IPS-20b (cell line): ENCODE data around the gene CDC42EP4.

Experiments
- H3K27ac ChIP-seq: one replicate; pipeline ENCODE4 v1.5.1; 2013; ENCODE audit warnings: low read length
- H3K27me3 ChIP-seq: 2 replicates; pipeline ENCODE4 v1.6.1; 2013; ENCODE audit warnings: mild to moderate bottlenecking, low read length, inconsistent platforms; ENCODE audit not compliant: insufficient read depth
- H3K36me3 ChIP-seq: 2 replicates; pipeline ENCODE4 v1.6.1; 2013; ENCODE audit warnings: low read depth, mild to moderate bottlenecking, inconsistent platforms, low read length, moderate library complexity; ENCODE audit not compliant: insufficient read depth
- H3K4me1 ChIP-seq: 2 replicates; pipeline ENCODE4 v1.6.1; 2013; ENCODE audit warnings: mild to moderate bottlenecking, control low read depth, inconsistent platforms, low read length, moderate library complexity; ENCODE audit not compliant: insufficient read depth
- H3K4me3 ChIP-seq: 2 replicates; pipeline ENCODE4 v1.5.1; 2013; ENCODE audit warnings: mild to moderate bottlenecking, low read length, inconsistent platforms
- H3K9ac ChIP-seq: 2 replicates; pipeline ENCODE4 v1.6.1; 2013; ENCODE audit warnings: low read depth, mild to moderate bottlenecking, inconsistent platforms, low read length, moderate library complexity
- H3K9me3 ChIP-seq: 2 replicates; pipeline ENCODE4 v1.6.1; 2013; ENCODE audit warnings: mild to moderate bottlenecking, low read depth, low read length, inconsistent platforms; ENCODE audit not compliant: insufficient read depth

CDC42EP4 gene

DNA sequence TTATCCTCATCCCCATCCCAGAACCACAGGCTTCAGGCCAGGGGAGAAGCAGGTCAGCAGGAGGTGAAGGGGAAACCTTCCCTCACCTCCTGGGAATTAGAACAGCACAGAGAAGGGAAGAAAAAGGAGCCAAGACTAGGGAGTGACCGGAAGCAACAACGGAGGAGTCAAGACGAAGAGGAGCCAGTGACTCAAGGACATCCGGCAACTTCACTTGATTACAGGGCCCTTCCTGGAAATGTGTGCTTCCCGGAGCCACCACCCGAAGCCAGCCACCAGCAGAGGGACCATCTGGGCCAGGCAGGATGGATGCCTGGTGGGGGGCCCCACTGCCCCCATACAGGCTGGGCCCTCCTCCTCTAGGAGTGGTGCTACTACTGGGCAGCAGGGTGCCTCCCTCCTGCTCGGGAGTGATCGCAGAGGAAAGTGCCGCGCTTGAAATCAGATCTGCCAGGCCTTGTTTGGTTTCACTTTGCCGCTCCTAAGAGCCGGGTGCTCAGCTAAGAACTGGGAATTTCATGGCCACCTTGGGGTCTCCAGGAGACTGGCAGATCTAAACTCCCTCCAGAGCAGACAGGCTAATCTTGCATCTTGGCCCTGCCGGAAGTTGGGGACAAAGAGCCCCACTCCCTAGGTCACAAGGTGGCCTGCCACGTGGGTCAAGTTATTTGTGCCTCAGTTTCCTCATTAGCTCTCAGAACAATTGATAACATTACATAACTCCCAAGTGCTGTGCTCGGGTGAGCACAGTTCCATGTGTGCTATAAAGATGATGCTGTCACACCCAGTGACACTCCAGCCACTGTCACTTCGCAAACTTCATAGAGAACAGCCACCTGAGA lies 6.6 kb downstream of the CDC42EP4 start:
- Histone ChIP-seq H3K4me3 (no peak overlapping the region; the same call in 1 of the 2 replicates), H3K27me3 (peaks cover 6% of the 10 kb centered on the region; the same call in 1 of the 2 replicates), H3K27ac (peak overlapping the region; percentile 56), H3K4me1 (peaks cover 27% of the 10 kb centered on the region), H3K9ac (peak overlapping the region; percentile 9; the same call in 1 of the 2 replicates), H3K9me3 (no peaks in the 10 kb centered on the region), H3K36me3 (no peaks in the 10 kb centered on the region)

GRCh38 chr17:73304438-73304837 lies 7.4 kb downstream of the CDC42EP4 start:
- peaks cover 1% of the 10 kb centered on the region; the same call in 1 of the 2 replicates for H3K27me3 ChIP-seq
- H3K36me3 ChIP-seq, result no peaks in the 10 kb centered on the region
- H3K27ac ChIP-seq, result no peak overlapping the region
- no peaks in the 10 kb centered on the region for H3K9me3 ChIP-seq
- H3K4me1 ChIP-seq, result peaks cover 23% of the 10 kb centered on the region
- no peak overlapping the region for H3K9ac ChIP-seq
- no peak overlapping the region for H3K4me3 ChIP-seq

GRCh38 chr17:73302189-73302588 lies 9.6 kb downstream of the CDC42EP4 start:
- no peak overlapping the region for H3K4me3 ChIP-seq
- H3K4me1 ChIP-seq, result peaks cover 17% of the 10 kb centered on the region
- H3K27me3 ChIP-seq, result no peaks in the 10 kb centered on the region
- H3K9me3 ChIP-seq, result no peaks in the 10 kb centered on the region
- no peaks in the 10 kb centered on the region for H3K36me3 ChIP-seq
- no peak overlapping the region for H3K9ac ChIP-seq
- no peak overlapping the region for H3K27ac ChIP-seq

DNA sequence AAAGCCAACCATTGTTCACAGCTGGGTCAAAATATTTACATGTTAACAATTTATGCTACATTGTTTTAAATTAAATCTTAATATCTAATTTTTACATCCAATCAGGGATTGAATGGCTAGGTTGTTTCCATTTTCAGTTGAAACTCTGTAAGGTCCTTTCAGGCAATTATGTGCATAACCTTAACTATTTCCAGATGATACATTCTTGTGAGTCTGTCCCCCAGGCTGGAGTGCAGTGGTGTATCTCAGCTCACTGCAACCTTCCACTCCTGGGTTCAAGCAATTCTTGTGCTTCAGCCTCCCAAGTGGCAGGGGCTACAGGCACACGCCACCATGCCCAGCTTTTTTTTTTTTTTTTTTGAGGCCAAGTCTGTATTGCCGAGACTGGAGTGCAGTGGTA lies 10.4 kb downstream of the CDC42EP4 start:
- Histone ChIP-seq H3K9ac (no peak overlapping the region), H3K36me3 (no peaks in the 10 kb centered on the region), H3K27ac (no peak overlapping the region), H3K4me3 (no peak overlapping the region), H3K4me1 (peaks cover 17% of the 10 kb centered on the region), H3K27me3 (no peaks in the 10 kb centered on the region), H3K9me3 (no peaks in the 10 kb centered on the region)

DNA sequence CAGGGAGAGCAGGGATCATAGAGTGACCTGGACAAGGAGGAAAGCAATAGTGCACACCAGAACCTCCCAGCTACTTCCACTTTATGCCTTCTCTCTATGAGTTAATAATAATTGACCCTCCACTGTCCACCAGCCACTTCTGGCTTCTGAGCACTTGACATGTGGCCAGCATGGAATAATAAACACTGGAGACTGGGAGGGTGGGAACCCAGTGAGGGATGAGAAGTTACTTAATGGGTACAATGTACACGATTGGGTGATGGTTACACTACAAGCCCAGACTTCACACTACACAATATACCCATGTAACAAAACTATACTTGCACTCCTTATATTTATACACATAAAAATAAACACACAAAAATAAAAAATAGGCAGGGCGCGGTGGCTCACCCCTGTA lies 11.4 kb downstream of the CDC42EP4 start:
- no peaks in the 10 kb centered on the region for H3K9me3 ChIP-seq
- no peak overlapping the region; the same call in 1 of the 2 replicates for H3K9ac ChIP-seq
- no peaks in the 10 kb centered on the region for H3K27me3 ChIP-seq
- no peaks in the 10 kb centered on the region for H3K36me3 ChIP-seq
- H3K27ac ChIP-seq, result no peak overlapping the region
- peaks cover 11% of the 10 kb centered on the region for H3K4me1 ChIP-seq
- no peak overlapping the region for H3K4me3 ChIP-seq

DNA sequence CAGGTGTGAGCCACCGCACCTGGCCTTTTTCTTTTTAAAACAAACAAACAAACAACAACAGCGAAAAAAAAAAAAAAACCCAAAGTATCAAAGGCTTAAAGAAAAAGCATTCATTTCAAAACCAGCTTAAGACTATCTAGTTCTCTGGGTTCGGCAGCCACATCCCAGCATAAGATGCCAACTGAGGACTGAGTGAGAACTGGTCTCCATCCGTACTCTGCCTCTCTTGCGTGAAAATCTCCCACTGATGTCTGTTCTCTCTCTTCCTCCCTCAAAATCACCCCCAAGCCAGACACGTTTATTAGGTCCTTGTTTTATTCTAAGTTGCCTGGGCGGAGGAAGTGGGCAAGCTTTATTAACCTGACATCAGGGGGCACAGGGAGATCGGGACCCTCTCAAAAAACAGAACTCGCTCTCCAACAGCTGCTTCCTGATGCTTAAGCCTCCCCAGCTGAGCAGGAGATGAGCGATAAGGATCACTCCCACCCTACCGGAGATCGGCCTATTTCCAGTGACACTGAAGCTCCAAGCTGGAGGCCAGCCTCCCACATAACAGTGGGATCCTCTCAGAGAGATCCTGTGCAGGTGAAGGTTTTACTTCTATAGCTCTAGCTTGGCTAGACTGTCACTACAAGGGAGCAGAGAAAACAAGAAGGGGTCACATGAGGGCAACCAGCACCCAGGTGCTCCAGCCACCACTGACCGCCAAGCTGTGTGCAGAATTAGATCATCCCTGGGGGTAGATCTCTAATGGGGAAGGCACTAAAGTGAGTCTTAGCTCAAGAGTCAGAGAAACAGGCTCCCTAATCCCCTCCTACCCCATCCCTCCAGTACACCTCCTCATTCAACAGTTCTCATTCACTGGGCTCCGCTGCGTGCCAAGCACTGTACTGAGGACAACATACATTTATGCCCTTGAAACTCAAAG lies 13.6 kb downstream of the CDC42EP4 start:
- Histone ChIP-seq H3K27me3 (no peaks in the 10 kb centered on the region), H3K9ac (no peak overlapping the region), H3K27ac (no peak overlapping the region), H3K9me3 (no peaks in the 10 kb centered on the region), H3K4me3 (no peak overlapping the region), H3K36me3 (no peaks in the 10 kb centered on the region), H3K4me1 (no peaks in the 10 kb centered on the region)

DNA sequence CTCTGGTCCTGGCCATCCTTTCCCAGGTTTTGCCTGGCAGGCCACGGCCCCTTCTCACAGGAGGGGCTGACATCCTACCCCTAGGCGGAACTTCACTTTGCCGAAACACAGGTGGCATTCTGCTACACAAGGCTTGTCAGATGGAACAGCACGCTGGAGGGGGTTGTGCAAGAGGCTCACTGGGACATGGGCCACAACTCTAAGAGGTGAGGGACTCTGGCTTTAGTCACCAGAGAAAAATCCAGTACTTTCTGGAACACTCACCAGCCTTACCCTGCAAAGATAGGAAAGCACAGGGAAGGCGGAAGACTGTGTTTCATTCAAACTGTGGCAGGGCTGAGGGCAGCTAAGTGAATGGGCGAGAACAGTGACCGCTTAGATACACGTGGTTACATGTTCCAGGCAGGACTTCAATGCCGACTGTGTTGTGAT lies 18.3 kb downstream of the CDC42EP4 start:
- Histone ChIP-seq H3K4me3 (no peak overlapping the region), H3K4me1 (no peaks in the 10 kb centered on the region), H3K27ac (no peak overlapping the region), H3K9me3 (no peaks in the 10 kb centered on the region), H3K9ac (no peak overlapping the region), H3K27me3 (no peaks in the 10 kb centered on the region), H3K36me3 (no peaks in the 10 kb centered on the region)

DNA sequence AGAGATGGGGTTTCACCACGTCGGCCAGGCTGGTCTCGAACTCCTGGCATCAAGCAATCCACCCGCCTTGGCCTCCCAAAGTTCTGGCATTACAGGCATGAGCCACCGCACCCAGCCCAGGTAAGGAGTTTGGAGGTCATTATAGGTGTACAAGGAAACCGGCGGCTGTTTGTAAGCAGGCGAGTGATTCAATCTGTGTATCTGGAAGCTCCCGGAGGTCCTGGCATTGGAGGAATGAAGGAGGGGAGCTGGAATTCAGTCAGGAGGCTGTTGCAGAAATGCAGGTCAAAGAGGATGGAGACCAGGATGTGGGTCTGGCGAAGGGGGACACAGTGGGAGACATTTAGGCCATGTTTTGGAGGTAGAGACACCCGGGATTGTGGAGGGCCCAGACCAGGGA lies 18.8 kb downstream of the CDC42EP4 start:
- H3K4me1 ChIP-seq, result no peaks in the 10 kb centered on the region
- H3K4me3 ChIP-seq, result no peak overlapping the region
- H3K9ac ChIP-seq, result no peak overlapping the region
- H3K36me3 ChIP-seq, result no peaks in the 10 kb centered on the region
- H3K27me3 ChIP-seq, result no peaks in the 10 kb centered on the region
- no peaks in the 10 kb centered on the region for H3K9me3 ChIP-seq
- no peak overlapping the region for H3K27ac ChIP-seq

GRCh38 chr17:73292031-73292531 lies 19.7 kb downstream of the CDC42EP4 start:
- no peak overlapping the region for H3K9ac ChIP-seq
- H3K27me3 ChIP-seq, result no peaks in the 10 kb centered on the region
- no peak overlapping the region for H3K27ac ChIP-seq
- H3K36me3 ChIP-seq, result no peaks in the 10 kb centered on the region
- no peaks in the 10 kb centered on the region for H3K4me1 ChIP-seq
- no peaks in the 10 kb centered on the region for H3K9me3 ChIP-seq
- H3K4me3 ChIP-seq, result no peak overlapping the region

DNA sequence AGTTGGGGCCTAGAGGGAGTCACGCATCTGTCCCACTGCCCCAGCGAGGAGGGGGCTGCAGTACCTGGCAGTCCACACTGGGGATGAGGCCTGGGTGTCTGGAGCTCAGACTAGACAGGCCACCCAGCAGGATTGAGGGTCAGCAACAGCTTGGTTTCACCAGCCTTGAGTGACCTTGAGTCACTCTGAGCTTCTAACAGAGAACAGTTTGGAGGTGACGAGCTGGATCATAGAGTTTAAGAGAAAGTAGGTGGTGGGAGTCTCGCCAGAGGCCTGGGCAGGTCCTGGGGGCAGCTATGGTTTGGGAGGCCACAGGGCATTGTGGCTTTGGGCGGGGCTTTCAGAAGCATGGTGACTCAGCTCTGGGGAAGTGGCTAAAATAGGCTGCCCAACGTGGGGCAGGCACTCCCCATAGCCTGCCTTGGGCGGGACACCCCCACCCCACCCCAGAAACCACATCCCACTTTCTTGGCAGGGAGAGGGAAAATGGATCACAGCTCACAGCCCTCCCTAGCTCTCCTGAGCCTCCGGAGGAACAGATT lies 20.5 kb downstream of the CDC42EP4 start:
- Histone ChIP-seq H3K27ac (no peak overlapping the region), H3K36me3 (no peaks in the 10 kb centered on the region), H3K27me3 (no peaks in the 10 kb centered on the region), H3K4me1 (no peaks in the 10 kb centered on the region), H3K9ac (no peak overlapping the region), H3K4me3 (no peak overlapping the region), H3K9me3 (no peaks in the 10 kb centered on the region)

DNA sequence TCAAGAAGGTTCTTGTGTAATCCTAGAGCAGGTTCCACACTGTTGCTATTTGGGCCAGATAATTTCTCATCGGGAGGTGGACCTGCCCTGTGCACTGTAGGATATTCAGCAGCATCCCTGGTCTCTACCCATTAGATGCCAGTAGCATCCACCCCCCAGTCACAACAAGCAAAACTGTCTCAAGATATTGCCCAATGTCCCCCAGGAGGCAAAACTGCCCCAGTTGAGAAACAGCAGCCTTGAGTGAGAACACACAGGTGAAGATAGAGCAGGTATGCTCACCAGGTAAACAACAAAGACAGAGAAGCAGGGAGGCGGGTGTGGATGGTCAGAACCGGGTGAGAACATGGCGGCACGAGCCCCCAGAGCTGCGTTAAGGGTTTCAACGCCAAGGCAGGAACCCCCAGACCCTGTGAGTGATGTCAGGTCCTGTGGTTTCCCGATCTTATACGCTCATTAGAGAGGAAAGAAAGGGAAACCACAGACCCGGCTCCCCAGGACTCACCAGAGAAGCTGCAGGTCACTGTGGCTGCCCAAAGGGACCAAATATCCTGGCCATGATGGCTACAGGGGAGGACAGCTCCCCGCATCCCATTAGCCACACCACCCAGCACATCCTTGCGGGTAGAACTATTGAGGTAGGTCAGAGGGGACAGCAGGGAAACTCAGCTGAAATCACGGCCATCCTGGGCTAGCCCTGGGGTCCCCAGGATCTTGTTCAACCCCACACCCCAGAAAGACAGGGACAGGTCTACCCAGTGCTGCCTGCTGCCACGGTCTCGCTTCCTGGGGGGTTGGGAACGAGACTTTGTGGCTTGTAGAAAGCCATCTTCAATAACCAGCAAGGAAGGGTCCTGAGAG lies 21.2 kb downstream of the CDC42EP4 start:
- H3K4me1 ChIP-seq, result no peaks in the 10 kb centered on the region
- H3K9ac ChIP-seq, result no peak overlapping the region
- no peak overlapping the region for H3K27ac ChIP-seq
- H3K36me3 ChIP-seq, result no peaks in the 10 kb centered on the region
- no peak overlapping the region for H3K4me3 ChIP-seq
- no peaks in the 10 kb centered on the region for H3K27me3 ChIP-seq
- no peaks in the 10 kb centered on the region for H3K9me3 ChIP-seq
